HG02943 (cell line): ENCODE measurements around the gene MAGEB16.

Source experiments
- ATAC-seq: cut with Tn5 transposase; IDR thresholded peaks from one replicate; pipeline ENCODE4 v1.9.1; 2021; ENCODE audit warnings: mild to moderate bottlenecking, low read depth, moderate library complexity; ENCODE audit not compliant: unreplicated experiment

The MAGEB16 gene

GRCh38 chrX:35798042-35798441, at the start of gene MAGEB16:
Gene MAGEB16, plus strand, starts transcription at chrX:35798342. Its CDS starts 3,855 bp downstream, at chrX:35802197.
- ATAC-seq = no peak

- no peak for ATAC-seq
These were observed 24.1 kb upstream of the MAGEB16 start for GRCh38 chrX:35773958-35774564.

- no peak for ATAC-seq
These were observed 13.1 kb upstream of the MAGEB16 start for GRCh38 chrX:35785075-35785474.

- ATAC-seq = no peak
These were observed 11.9 kb upstream of the MAGEB16 start for GRCh38 chrX:35786271-35786670.

DNA sequence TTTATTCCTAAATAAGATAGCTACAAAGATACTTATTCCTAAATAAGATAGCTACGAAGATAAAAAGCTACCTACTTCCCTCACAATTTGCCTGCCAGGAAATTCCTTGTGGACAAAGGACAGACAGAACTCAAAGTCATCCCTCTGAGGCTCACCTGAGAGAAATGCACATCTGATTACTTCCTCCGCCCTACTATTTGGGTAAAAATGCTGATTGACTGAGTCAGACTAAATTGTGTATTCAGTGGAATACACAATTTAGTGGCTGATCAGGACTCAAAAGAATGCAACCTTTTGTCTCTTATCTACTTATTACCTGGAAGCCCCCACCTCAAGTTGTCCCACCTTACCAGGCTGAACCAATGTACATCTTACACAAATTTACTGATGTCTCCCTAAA, 10.3 kb upstream of the MAGEB16 start:
- ATAC-seq = no peak

DNA sequence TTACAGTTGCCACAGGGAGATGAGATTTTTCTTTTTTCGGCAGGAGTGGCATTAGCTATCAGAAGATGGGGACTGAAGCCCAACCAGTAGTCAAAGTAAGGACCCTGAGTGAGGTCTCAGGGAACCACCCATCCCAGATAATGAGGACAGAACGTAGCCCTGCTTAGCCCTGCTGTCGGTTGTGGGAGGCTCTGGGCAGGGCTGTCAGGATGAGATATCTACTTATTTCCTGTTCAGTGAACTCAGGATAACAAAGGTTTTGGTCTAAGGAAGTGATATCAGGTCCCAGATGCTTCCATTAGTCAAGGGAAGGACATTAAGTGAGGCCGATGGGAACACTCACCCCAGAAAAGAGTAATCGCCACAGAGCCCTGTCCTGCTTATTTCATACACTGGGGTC, 2.3 kb downstream of the MAGEB16 start:
- no peak for ATAC-seq

DNA sequence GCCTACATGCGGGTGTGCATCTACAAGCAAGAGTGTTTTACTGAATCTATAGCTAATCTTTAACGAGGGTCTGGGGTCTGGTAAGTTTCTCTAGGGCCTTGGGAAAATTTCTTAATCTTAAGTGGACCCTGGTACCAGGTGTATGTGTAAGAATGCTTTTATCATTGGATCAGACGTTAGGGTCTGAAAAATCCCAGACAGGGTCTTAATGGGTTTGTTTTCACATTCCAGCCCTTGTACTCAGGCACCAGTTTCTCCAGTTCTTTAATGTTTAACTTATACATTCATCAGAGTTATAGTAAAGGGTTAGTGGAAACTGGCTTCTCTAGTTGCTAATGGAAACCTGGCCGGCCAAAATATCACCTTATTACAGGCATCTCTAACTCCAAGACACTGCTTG, 11.6 kb downstream of the MAGEB16 start:
- ATAC-seq = no peak

GRCh38 chrX:35819241-35819640, 21.1 kb downstream of the MAGEB16 start:
- no peak for ATAC-seq

- no peak for ATAC-seq
These were observed 28.4 kb downstream of the MAGEB16 start for GRCh38 chrX:35826503-35826902.

DNA sequence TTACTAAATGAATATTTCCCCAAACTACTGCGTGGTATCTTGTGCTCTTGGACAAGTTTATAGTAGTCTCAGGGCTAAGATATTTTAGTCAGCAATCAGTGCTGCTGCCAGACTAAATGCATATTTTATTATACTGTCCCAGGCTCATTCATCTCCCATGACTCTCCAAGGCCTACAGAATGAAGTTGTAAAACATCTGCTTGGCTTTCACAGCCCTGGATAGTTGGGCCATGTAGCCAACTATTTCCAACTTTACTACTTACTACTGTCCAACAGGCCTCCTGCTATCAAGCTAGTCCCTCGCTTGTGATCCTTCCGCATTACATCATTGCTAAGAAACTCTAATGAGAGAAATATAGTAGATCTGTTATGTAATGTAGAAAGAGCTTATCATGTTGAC, 31.4 kb downstream of the MAGEB16 start:
- ATAC-seq = no peak

DNA sequence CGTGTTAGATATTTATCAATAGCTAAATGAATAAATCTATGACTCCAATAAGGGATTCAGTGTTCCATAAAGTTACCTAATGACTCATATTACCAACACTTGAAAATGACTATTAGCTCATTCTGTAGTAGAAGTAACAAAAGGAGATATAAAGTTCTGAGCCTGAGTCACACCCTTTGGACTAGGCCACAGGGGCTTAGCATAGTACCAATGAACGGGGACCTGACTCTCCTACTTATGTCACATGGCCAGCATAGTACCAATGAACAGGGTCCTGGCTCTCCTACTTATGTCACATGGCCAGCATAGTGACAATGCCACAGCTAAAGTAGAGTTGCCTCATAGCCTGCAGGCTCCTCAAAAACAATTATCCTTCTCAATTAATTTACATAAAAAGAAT, 43.7 kb downstream of the MAGEB16 start:
- no peak for ATAC-seq

DNA sequence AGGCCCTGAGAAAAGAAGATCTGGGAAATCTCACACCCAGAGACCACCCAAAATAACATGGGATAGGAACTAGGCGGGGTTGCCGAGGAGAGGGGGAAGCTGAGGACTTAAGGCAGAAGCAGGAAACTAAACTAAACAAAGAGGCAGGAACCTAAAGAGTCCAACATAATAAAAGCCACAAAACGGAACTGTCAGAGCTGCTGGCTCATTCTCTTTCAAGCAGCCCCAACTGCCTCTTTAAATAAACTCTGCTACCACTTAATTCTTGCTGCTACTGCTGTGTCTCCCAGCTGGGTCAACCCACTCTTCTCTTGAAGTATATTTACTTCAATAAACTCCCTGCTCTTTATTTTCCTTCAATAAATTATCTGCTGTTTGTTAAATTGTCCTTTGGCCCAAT, 44.5 kb downstream of the MAGEB16 start:
- no peak for ATAC-seq

GRCh38 chrX:35847736-35848135, 49.6 kb downstream of the MAGEB16 start:
- ATAC-seq = no peak
